ENCODE measurements around the gene CLEC1A. TPM values are rescaled to one million over a fixed set of nuclear protein-coding genes. Genes with fewer than 3 reads are reported as not detected.

Gene CLEC1A
- 1 to 10 TPM; 1.5 to 3.8 (median 1.8) TPM for total RNA-seq
- 1 to 10 TPM in 2 of 3 donors, under 1 TPM in 1; 0.96 to 2.4 (median 1.7) TPM for polyA plus RNA-seq
- long read RNA-seq, donor 1, partial matches to known transcripts, result 0 of 1 reads
- long read RNA-seq, donor 1, other reads (novel, unspliced or antisense), result 0 of 1 reads
- long read RNA-seq, donor 2, result 0 reads

DNA sequence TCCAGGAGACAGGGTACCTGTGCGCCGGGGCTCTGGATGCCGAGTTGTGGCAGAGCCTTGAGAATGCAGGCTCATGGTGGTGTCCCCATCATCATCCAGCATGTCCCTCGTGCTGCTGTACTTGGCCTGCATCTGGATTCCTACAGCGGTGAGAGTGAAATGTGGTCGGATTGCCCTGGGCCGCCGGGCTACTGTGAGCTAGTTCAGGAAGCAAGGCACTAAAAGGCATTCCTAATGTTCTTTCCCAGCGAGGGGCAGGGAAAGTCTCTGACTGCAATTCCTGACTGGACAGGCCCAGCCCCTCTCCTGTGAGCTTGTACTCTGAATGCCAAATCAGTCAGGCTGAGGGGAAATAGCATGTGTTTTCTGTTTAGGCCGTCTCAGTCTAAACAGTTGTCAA is at the start of gene CLEC1A:
TSS of gene CLEC1A (minus strand) at position 195 of the 400 bp plus-strand sequence. CDS start at position 132, 63 bp downstream.
- TF ChIP-seq, protein P1, sequence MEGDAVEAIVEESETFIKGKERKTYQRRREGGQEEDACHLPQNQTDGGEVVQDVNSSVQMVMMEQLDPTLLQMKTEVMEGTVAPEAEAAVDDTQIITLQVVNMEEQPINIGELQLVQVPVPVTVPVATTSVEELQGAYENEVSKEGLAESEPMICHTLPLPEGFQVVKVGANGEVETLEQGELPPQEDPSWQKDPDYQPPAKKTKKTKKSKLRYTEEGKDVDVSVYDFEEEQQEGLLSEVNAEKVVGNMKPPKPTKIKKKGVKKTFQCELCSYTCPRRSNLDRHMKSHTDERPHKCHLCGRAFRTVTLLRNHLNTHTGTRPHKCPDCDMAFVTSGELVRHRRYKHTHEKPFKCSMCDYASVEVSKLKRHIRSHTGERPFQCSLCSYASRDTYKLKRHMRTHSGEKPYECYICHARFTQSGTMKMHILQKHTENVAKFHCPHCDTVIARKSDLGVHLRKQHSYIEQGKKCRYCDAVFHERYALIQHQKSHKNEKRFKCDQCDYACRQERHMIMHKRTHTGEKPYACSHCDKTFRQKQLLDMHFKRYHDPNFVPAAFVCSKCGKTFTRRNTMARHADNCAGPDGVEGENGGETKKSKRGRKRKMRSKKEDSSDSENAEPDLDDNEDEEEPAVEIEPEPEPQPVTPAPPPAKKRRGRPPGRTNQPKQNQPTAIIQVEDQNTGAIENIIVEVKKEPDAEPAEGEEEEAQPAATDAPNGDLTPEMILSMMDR (IDR thresholded peaks at IDR 0.05), result no peak
- peak within 1 kb of the TSS; percentile 48 for H3K27ac ChIP-seq
- ATAC-seq, result peak in 2 of 4 donors; percentile 36 to 42
- intact Hi-C loops (cut with DNase I), result loop anchor here in 1 of 2 donors (1.0 kb wide), 1 partner anchor 17 kb away; no protein-coding TSS in a partner anchor
- 26 to 30% (median 27%) methylated on average over 10 of the region's 10 CpGs for WGBS, 3 donors
- peaks cover 0 to 3% (median 1%) of the 10 kb centered on the region in 3 donors for H3K27me3 ChIP-seq (ENCODE audit: insufficient read depth in 3 of 3, low read length in 2 of 3)
- no peaks in the 10 kb centered on the region for H3K4me1 ChIP-seq
- no peaks in the 10 kb centered on the region for H3K9me3 ChIP-seq
- no peaks in the 10 kb centered on the region for H3K36me3 ChIP-seq (ENCODE audit: insufficient read depth in 1 of 2, low read depth in 1 of 2)
- DNase-seq, result no peak
- peak within 1 kb of the TSS; percentile 53 for H3K4me3 ChIP-seq

DNA sequence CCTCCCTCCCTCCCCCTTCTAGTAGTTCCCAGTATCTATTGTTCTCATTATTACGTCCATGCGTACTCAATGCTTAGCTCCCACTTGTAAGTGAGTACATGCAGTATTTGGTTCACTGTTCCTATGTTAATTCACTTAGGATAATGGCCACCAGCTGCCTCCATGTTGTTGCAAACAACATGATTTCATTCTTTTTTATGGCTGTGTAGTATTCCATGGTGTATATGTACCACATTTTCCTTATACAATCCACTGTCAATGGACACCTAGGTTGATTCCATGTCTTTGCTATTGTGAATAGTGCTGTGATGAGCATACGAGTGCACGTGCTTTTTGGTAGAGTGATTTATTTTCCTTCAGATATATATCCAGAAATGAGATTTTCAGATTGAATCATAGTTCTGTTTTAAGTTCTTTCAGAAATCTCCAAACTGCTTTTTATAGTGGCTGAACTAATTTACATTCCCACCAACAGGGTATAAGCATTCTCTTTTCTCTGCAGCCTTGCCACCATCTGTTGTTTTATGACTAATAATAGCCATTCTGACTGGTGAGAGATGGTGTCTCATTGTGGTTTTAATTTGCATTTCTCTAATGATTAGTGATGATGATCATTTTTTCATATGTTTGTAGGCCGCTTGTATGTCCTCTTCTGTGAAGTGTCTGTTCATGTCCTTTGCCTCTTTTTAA is 49.1 kb upstream of the CLEC1A start:
- Histone ChIP-seq H3K4me1 (no peaks in the 10 kb centered on the region), H3K9me3 (no peaks in the 10 kb centered on the region), H3K36me3 (ENCODE audit: insufficient read depth in 1 of 2, low read depth in 1 of 2) (no peaks in the 10 kb centered on the region), H3K27me3 (ENCODE audit: insufficient read depth in 3 of 3, low read length in 2 of 3) (no peaks in the 10 kb centered on the region), H3K27ac (no peak overlapping the region), H3K4me3 (no peak overlapping the region)
- TF ChIP-seq, protein P1 (IDR thresholded peaks at IDR 0.05), result no peak
- DNase-seq (no peak), ATAC-seq (no peak)
- WGBS, 3 donors, result 83 to 92% (median 88%) methylated on average over 5 of the region's 5 CpGs
- intact Hi-C loops (cut with DNase I), result no loop called here

GRCh38 chr12:10142976-10143589 is 44.3 kb upstream of the CLEC1A start:
- WGBS, 3 donors, result 0 to 39% (median 0%) methylated on average over 1 of the region's 1 CpG
- intact Hi-C loops (cut with DNase I), result loop anchor here in 1 of 2 donors (5.0 kb wide), 1 partner anchor 111 kb away; the partner anchor contains the start of gene CLEC9A
- peak; percentile 37 to 68 (median 62) for ATAC-seq

GRCh38 chr12:10140001-10140400 is 41.2 kb upstream of the CLEC1A start:
- 8 to 18% (median 16%) methylated on average over 2 of the region's 2 CpGs for WGBS, 3 donors
- TF ChIP-seq, protein P1 (IDR thresholded peaks at IDR 0.05), result peak; percentile 45
- Histone ChIP-seq H3K9me3 (no peaks in the 10 kb centered on the region), H3K36me3 (ENCODE audit: insufficient read depth in 1 of 2, low read depth in 1 of 2) (no peaks in the 10 kb centered on the region), H3K27ac (no peak overlapping the region), H3K4me3 (no peak overlapping the region), H3K27me3 (ENCODE audit: insufficient read depth in 3 of 3, low read length in 2 of 3) (peaks cover 0 to 2% (median 0%) of the 10 kb centered on the region in 3 donors), H3K4me1 (no peaks in the 10 kb centered on the region)
- ATAC-seq, result no peak
- no peak for DNase-seq
- intact Hi-C loops (cut with DNase I), result loop anchor here in 1 of 2 donors (5.0 kb wide), 1 partner anchor 108 kb away; the partner anchor contains the start of gene CLEC9A

More at GRCh38 chr12:10142976-10143589, 44.3 kb upstream of the CLEC1A start:
- Histone ChIP-seq H3K9me3 (no peaks in the 10 kb centered on the region), H3K4me1 (no peaks in the 10 kb centered on the region), H3K36me3 (ENCODE audit: insufficient read depth in 1 of 2, low read depth in 1 of 2) (no peaks in the 10 kb centered on the region), H3K27ac (no peak overlapping the region), H3K4me3 (no peak overlapping the region), H3K27me3 (ENCODE audit: insufficient read depth in 3 of 3, low read length in 2 of 3) (no peaks in the 10 kb centered on the region)
- TF ChIP-seq, protein P1 (IDR thresholded peaks at IDR 0.05), result no peak
- no peak for DNase-seq
